ACC112 (cell line): ENCODE data around the gene HPCAL4.

Experiments used
- H2AFZ ChIP-seq: fragments of 200-600 bp; sonication (generic); one replicate; pipeline ENCODE4 v1.6.0; 2017; ENCODE audit warnings: antibody characterized with exemption, low read length; ENCODE audit not compliant: unreplicated experiment
- H3K27ac ChIP-seq: fragments of 200-600 bp; sonication (generic); 2 replicates; pipeline ENCODE4 v1.5.1; 2014; ENCODE audit warnings: low read depth, mild to moderate bottlenecking, antibody characterized with exemption, low read length, moderate library complexity
- H3K27me3 ChIP-seq: fragments of 200-600 bp; sonication (generic); 2 replicates; pipeline ENCODE4 v1.6.1; 2014; ENCODE audit warnings: mild to moderate bottlenecking, antibody characterized with exemption, low read length, moderate library complexity, mixed read lengths; ENCODE audit not compliant: insufficient read depth
- H3K36me3 ChIP-seq: fragments of 200-600 bp; sonication (generic); 2 replicates; pipeline ENCODE4 v1.6.1; 2016; ENCODE audit warnings: mild to moderate bottlenecking, antibody characterized with exemption, low read length, moderate library complexity, mixed read lengths; ENCODE audit not compliant: insufficient read depth
- H3K4me1 ChIP-seq: fragments of 200-600 bp; sonication (generic); one replicate; pipeline ENCODE4 v1.6.1; 2016; ENCODE audit warnings: low read length, mixed read lengths; ENCODE audit not compliant: insufficient read depth, unreplicated experiment, control insufficient read depth
- H3K4me3 ChIP-seq: fragments of 200-600 bp; sonication (generic); 2 replicates; pipeline ENCODE4 v1.5.1; 2014; ENCODE audit warnings: mild to moderate bottlenecking, low read depth, low read length
- H3K79me2 ChIP-seq: fragments of 200-600 bp; sonication (generic); one replicate; pipeline ENCODE4 v1.6.0; 2016; ENCODE audit warnings: low read length; ENCODE audit not compliant: control insufficient read depth, unreplicated experiment, insufficient read depth

The HPCAL4 gene

GRCh38 chr1:39726600-39726999 is 35.4 kb upstream of the HPCAL4 start:
- H3K27ac ChIP-seq: no peak overlapping the region
- H3K79me2 ChIP-seq: no peaks in the 10 kb centered on the region
- H3K36me3 ChIP-seq: no peaks in the 10 kb centered on the region
- no peak overlapping the region for H3K4me3 ChIP-seq
- H3K4me1 ChIP-seq: no peaks in the 10 kb centered on the region
- peaks cover 20% of the 10 kb centered on the region for H3K27me3 ChIP-seq
- no peak overlapping the region for H2AFZ ChIP-seq

DNA sequence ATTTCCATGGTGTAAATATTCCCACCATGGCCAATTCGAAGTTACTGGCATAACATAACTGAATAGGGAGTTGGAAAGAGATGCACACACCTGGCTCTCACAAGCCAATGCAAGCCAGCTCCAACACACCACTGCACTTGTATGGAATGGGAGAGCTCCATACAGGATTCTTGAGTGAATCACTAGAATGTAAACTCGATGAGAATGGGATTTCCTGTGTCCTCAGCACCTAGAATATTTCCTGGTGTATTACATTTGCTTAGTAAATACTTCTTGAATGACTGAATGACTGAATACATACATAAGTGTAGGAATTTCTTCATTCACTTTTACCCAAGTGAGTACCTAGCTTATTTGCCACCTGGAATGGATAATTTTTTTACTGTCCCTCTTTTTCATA is 31.3 kb upstream of the HPCAL4 start:
- H3K27me3 ChIP-seq: peaks cover 17% of the 10 kb centered on the region

GRCh38 chr1:39721664-39722063 is 30.4 kb upstream of the HPCAL4 start:
- Histone ChIP-seq H3K79me2 (no peaks in the 10 kb centered on the region), H2AFZ (no peak overlapping the region), H3K4me1 (no peaks in the 10 kb centered on the region), H3K4me3 (no peak overlapping the region), H3K27ac (no peak overlapping the region), H3K27me3 (peaks cover 20% of the 10 kb centered on the region), H3K36me3 (no peaks in the 10 kb centered on the region)

More for the DNA sequence above, 31.3 kb upstream of the HPCAL4 start:
- Histone ChIP-seq H2AFZ (no peak overlapping the region), H3K4me3 (no peak overlapping the region), H3K4me1 (no peaks in the 10 kb centered on the region), H3K79me2 (no peaks in the 10 kb centered on the region), H3K36me3 (no peaks in the 10 kb centered on the region), H3K27ac (no peak overlapping the region)

- Histone ChIP-seq H3K4me3 (no peak overlapping the region), H3K4me1 (no peaks in the 10 kb centered on the region), H3K27ac (no peak overlapping the region), H3K36me3 (no peaks in the 10 kb centered on the region), H2AFZ (peak overlapping the region; percentile 53), H3K27me3 (peaks cover 25% of the 10 kb centered on the region), H3K79me2 (no peaks in the 10 kb centered on the region)
Measured at GRCh38 chr1:39720094-39720999, 29.1 kb upstream of the HPCAL4 start.

- Histone ChIP-seq H3K27ac (no peak overlapping the region), H3K36me3 (no peaks in the 10 kb centered on the region), H3K4me1 (no peaks in the 10 kb centered on the region), H3K79me2 (no peaks in the 10 kb centered on the region), H2AFZ (no peak overlapping the region), H3K4me3 (no peak overlapping the region), H3K27me3 (peaks cover 43% of the 10 kb centered on the region)
Measured at GRCh38 chr1:39717809-39718208, 26.6 kb upstream of the HPCAL4 start.

GRCh38 chr1:39713557-39713956 is 22.3 kb upstream of the HPCAL4 start:
- H2AFZ ChIP-seq: no peak overlapping the region
- H3K36me3 ChIP-seq: no peaks in the 10 kb centered on the region
- H3K79me2 ChIP-seq: no peaks in the 10 kb centered on the region
- no peaks in the 10 kb centered on the region for H3K4me1 ChIP-seq
- no peak overlapping the region for H3K27ac ChIP-seq
- H3K27me3 ChIP-seq: peaks cover 43% of the 10 kb centered on the region
- H3K4me3 ChIP-seq: no peak overlapping the region

DNA sequence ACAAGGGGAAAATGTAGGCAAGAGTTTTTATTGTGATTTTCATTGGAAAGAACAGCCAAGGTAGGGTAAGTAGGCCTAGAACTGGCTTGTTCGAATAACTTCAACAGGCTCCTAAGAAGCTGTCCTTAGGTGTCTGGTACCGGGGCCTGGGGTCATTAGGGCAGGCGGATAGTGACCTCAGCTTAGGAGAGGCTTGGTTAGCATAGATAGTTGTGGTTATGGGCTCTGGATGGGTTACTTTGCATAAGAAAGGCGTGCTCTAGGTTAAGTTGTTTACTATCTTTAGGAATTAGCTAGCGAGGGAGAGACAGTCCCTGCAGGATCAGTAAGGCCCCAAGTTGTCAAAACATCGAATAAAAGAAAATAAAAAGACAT is 20.7 kb upstream of the HPCAL4 start:
- H3K79me2 ChIP-seq: no peaks in the 10 kb centered on the region
- no peak overlapping the region for H3K4me3 ChIP-seq
- H3K27ac ChIP-seq: no peak overlapping the region
- no peaks in the 10 kb centered on the region for H3K36me3 ChIP-seq
- peaks cover 28% of the 10 kb centered on the region for H3K27me3 ChIP-seq
- H3K4me1 ChIP-seq: no peaks in the 10 kb centered on the region
- no peak overlapping the region for H2AFZ ChIP-seq

- H3K27me3 ChIP-seq: peaks cover 22% of the 10 kb centered on the region
- no peaks in the 10 kb centered on the region for H3K36me3 ChIP-seq
- H3K79me2 ChIP-seq: no peaks in the 10 kb centered on the region
- H3K4me1 ChIP-seq: no peaks in the 10 kb centered on the region
- no peak overlapping the region for H3K27ac ChIP-seq
- no peak overlapping the region for H2AFZ ChIP-seq
- no peak overlapping the region for H3K4me3 ChIP-seq
Measured at GRCh38 chr1:39711104-39711965, 20.1 kb upstream of the HPCAL4 start.

DNA sequence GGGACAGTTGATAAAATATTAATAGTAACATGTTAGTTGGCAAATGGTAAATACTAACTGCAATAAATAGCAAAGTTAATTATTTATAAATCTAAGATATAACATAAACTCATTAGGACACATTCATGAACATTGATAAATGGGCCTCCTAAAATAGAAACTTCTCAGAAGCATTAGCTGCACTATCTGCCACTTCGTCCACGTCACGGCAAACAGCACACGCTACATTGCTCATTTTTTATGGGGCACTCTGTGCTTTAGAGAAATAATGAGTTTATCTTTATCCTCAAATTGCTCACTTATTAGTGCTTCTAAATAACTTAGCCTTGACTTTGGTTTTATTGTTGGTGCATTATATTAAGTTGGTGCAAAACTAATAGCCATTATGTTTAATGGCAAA is 16.3 kb upstream of the HPCAL4 start:
- Histone ChIP-seq H3K27me3 (no peaks in the 10 kb centered on the region), H3K4me1 (no peaks in the 10 kb centered on the region), H3K79me2 (no peaks in the 10 kb centered on the region), H3K36me3 (no peaks in the 10 kb centered on the region), H3K4me3 (no peak overlapping the region), H3K27ac (no peak overlapping the region), H2AFZ (no peak overlapping the region)

DNA sequence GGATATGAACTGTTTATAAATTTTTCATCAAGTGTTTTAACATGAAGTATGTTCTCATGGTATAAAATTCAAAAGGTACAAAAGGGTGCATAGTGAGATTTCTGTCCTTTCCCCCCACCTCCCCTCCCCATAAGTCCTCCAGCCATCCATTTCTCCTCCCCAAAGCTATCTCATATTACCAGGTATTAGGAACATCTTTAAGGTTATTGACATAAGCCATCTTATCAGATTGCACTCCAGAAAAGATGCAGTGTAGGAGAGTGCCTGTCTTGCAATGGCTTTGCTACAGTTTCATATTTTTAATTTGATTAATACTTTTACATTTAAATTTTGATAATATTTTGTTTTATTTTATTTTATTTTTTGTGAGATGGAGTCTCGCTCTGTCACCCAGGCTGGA is 13.5 kb upstream of the HPCAL4 start:
- Histone ChIP-seq H3K4me3 (no peak overlapping the region), H3K79me2 (no peaks in the 10 kb centered on the region), H3K4me1 (no peaks in the 10 kb centered on the region), H3K27me3 (peaks cover 7% of the 10 kb centered on the region; the same call in 1 of the 2 replicates), H2AFZ (no peak overlapping the region), H3K36me3 (no peaks in the 10 kb centered on the region), H3K27ac (no peak overlapping the region)
